Endodermal cell (in vitro differentiated cells): ENCODE measurements around the gene CDT1. TPM values are rescaled to one million over a fixed set of nuclear protein-coding genes. Genes with fewer than 3 reads are reported as not detected.

ENCODE experiments used
- DNase-seq: peaks from one replicate; pipeline ENCODE4 v3.0.0-alpha.2; 2017
- H3K27ac ChIP-seq: 2 replicates; pipeline ENCODE4 v1.5.1; 2013; ENCODE audit warnings: mild to moderate bottlenecking, low read depth, low read length, moderate library complexity
- H3K27me3 ChIP-seq: 2 replicates; pipeline ENCODE4 v1.6.1; 2013; ENCODE audit warnings: mild to moderate bottlenecking, low read length, moderate library complexity; ENCODE audit not compliant: insufficient read depth, control insufficient read depth, poor library complexity, severe bottlenecking
- H3K36me3 ChIP-seq: 2 replicates; pipeline ENCODE4 v1.7.0; 2013; ENCODE audit warnings: mild to moderate bottlenecking, low read length, moderate library complexity; ENCODE audit not compliant: control insufficient read depth, insufficient read depth
- H3K4me1 ChIP-seq: one replicate; pipeline ENCODE4 v1.7.0; 2013; ENCODE audit warnings: low read length; ENCODE audit not compliant: control insufficient read depth, insufficient read depth
- H3K4me3 ChIP-seq: 2 replicates; pipeline ENCODE4 v1.5.1; 2013; ENCODE audit warnings: mild to moderate bottlenecking, low read length, moderate library complexity
- H3K9ac ChIP-seq: 2 replicates; pipeline ENCODE4 v1.6.1; 2013; ENCODE audit warnings: mild to moderate bottlenecking, low read length, moderate library complexity; ENCODE audit not compliant: poor library complexity, severe bottlenecking; ENCODE audit errors: extremely low read depth
- H3K9me3 ChIP-seq: 2 replicates; pipeline ENCODE4 v1.6.1; 2013; ENCODE audit warnings: mild to moderate bottlenecking, low read length, moderate library complexity; ENCODE audit not compliant: control insufficient read depth
- H3K27ac Mint-ChIP-seq: 2 replicates; pipeline ENCODE4 v1.8.0; 2020; ENCODE audit warnings: mixed read lengths
- H3K27me3 Mint-ChIP-seq: 2 replicates; pipeline ENCODE4 v1.8.0; 2021; ENCODE audit warnings: mild to moderate bottlenecking, mixed read lengths; ENCODE audit not compliant: insufficient read depth
- H3K36me3 Mint-ChIP-seq: 2 replicates; pipeline ENCODE4 v1.8.0; 2020; ENCODE audit warnings: low read depth, mixed read lengths
- H3K4me1 Mint-ChIP-seq: 2 replicates; pipeline ENCODE4 v1.8.0; 2020; ENCODE audit warnings: mixed read lengths
- H3K4me3 Mint-ChIP-seq: 2 replicates; pipeline ENCODE4 v1.8.0; 2020; ENCODE audit warnings: mild to moderate bottlenecking, moderate library complexity, mixed read lengths
- H3K9me3 Mint-ChIP-seq: 2 replicates; pipeline ENCODE4 v1.8.0; 2020; ENCODE audit warnings: mild to moderate bottlenecking, mixed read lengths
- WGBS, 2 experiments: methylation state at CpG; one replicate each; pipeline versions ENCODE4 v1.1.5 to v1.1.7; 2013; ENCODE audit warnings: missing lambda C conversion rate in 2 of 2, mixed read lengths in 1 of 2; ENCODE audit not compliant: insufficient coverage in 1 of 2, insufficient read length in 1 of 2; 5-methylcytosine and 5-hydroxymethylcytosine counted together
- total RNA-seq, 2 donors: library from RNA; stranded (reverse); fragmentation: NEBNext Ultra II Directional in 1 of 2; extraction: Animal tissue kit (Norgen Biotek cat#: 25700) in 1 of 2; gene quantifications; 2 replicates in 1 of 2; 3 replicates in 1 of 2; pipeline ENCODE4 v1.2.1, GENCODE V29; 2021
- TF ChIP-seq, protein P1 (sequence below): fragments of 200-600 bp; sonication (generic); conservative IDR thresholded peaks from 2 replicates; pipeline ENCODE4 v1.5.0; 2021; ENCODE audit warnings: antibody characterized with exemption, mild to moderate bottlenecking

Gene CDT1
- total RNA-seq, 2 donors from 2014 or later, result 57.1 to 63.0 TPM

DNA sequence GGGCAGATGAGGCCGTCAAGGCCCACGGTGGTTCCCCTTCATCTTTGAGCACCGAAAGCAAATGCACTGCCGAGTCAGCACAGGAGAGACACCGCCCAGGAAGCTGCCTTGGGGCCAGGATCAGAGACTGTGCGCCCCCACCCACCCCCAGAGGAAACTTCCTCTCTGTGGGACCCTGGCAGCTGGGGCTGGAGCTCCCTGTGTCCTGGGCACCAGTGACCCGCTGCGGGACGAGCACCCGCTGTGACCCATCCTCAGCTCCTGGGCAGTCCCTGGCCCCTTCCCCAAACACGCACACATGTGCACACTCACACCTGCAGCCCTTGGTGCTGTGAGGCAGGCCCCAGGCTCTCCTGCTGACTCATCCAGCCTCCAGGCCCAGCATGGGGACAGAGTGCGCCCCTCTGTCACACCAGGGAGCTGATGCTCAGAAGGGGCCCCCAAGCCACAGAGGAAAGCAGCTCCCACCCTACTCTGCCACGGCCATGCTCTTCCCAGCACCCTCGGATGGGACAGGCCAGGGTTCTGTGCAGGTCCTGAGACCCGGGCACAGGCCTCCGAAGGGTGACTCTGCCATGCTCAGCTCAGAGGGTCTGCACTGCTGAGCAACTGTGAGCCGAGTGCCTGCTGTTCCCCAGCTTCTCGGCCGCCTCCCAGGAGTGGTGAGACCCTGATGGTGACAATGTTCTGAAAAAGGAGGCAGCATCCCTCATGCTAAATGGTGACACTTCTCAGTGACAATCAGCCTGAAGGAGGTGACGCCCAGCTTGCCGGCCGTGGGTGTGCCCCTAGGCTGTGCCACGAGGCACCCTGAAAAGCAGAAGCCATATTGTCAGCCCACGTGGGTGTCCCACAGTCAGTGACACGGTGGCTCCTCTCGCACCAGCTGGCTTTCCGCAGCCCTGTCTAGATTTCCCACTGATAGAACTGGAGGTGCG lies 22.2 kb upstream of the CDT1 start:
- H3K4me3 ChIP-seq, result no peak overlapping the region
- Mint-ChIP-seq H3K27me3 (no peaks in the 10 kb centered on the region), H3K36me3 (no peaks in the 10 kb centered on the region), H3K4me3 (no peak overlapping the region), H3K9me3 (no peaks in the 10 kb centered on the region), H3K27ac (peak overlapping the region; percentile 72), H3K4me1 (peaks cover 23% of the 10 kb centered on the region)
- no peaks in the 10 kb centered on the region for H3K27me3 ChIP-seq
- WGBS, 2 experiments, result 89 to 95% methylated on average over 20 to 28 of the region's 28 CpGs
- H3K27ac ChIP-seq, result no peak overlapping the region
- H3K4me1 ChIP-seq, result peaks cover 16% of the 10 kb centered on the region
- H3K9ac ChIP-seq, result no peak overlapping the region
- TF ChIP-seq, protein P1, sequence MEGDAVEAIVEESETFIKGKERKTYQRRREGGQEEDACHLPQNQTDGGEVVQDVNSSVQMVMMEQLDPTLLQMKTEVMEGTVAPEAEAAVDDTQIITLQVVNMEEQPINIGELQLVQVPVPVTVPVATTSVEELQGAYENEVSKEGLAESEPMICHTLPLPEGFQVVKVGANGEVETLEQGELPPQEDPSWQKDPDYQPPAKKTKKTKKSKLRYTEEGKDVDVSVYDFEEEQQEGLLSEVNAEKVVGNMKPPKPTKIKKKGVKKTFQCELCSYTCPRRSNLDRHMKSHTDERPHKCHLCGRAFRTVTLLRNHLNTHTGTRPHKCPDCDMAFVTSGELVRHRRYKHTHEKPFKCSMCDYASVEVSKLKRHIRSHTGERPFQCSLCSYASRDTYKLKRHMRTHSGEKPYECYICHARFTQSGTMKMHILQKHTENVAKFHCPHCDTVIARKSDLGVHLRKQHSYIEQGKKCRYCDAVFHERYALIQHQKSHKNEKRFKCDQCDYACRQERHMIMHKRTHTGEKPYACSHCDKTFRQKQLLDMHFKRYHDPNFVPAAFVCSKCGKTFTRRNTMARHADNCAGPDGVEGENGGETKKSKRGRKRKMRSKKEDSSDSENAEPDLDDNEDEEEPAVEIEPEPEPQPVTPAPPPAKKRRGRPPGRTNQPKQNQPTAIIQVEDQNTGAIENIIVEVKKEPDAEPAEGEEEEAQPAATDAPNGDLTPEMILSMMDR, result no peak
- H3K36me3 ChIP-seq, result no peaks in the 10 kb centered on the region
- no peak for DNase-seq
- no peaks in the 10 kb centered on the region for H3K9me3 ChIP-seq

GRCh38 chr16:88782454-88783390 lies 20.9 kb upstream of the CDT1 start:
- no peak overlapping the region for H3K27ac Mint-ChIP-seq
- Histone ChIP-seq H3K9ac (no peak overlapping the region), H3K4me1 (peaks cover 11% of the 10 kb centered on the region), H3K27me3 (no peaks in the 10 kb centered on the region), H3K27ac (no peak overlapping the region), H3K4me3 (no peak overlapping the region), H3K36me3 (no peaks in the 10 kb centered on the region), H3K9me3 (no peaks in the 10 kb centered on the region)
- WGBS, 2 experiments, result 83 to 86% methylated on average over 6 to 16 of the region's 16 CpGs
- H3K36me3 Mint-ChIP-seq, result no peaks in the 10 kb centered on the region
- TF ChIP-seq, protein P1, result no peak
- H3K4me3 Mint-ChIP-seq, result peak overlapping the region; percentile 65
- no peaks in the 10 kb centered on the region for H3K9me3 Mint-ChIP-seq
- peaks cover 2% of the 10 kb centered on the region for H3K27me3 Mint-ChIP-seq
- no peak for DNase-seq
- H3K4me1 Mint-ChIP-seq, result peaks cover 18% of the 10 kb centered on the region

- Histone ChIP-seq H3K27me3 (no peaks in the 10 kb centered on the region), H3K9me3 (no peaks in the 10 kb centered on the region), H3K27ac (no peak overlapping the region), H3K4me3 (peak overlapping the region; percentile 80), H3K36me3 (no peaks in the 10 kb centered on the region), H3K9ac (peak overlapping the region; percentile 79), H3K4me1 (peaks cover 10% of the 10 kb centered on the region)
- peaks cover 5% of the 10 kb centered on the region for H3K27me3 Mint-ChIP-seq
- peak overlapping the region; percentile 65 for H3K4me3 Mint-ChIP-seq
- WGBS, 2 experiments, result 80 to 86% methylated on average over 24 to 27 of the region's 27 CpGs
- no peak for DNase-seq
- TF ChIP-seq, protein P1, result no peak
- H3K27ac Mint-ChIP-seq, result no peak overlapping the region
- no peaks in the 10 kb centered on the region for H3K36me3 Mint-ChIP-seq
- no peaks in the 10 kb centered on the region for H3K9me3 Mint-ChIP-seq
- H3K4me1 Mint-ChIP-seq, result peaks cover 12% of the 10 kb centered on the region
Observed at GRCh38 chr16:88783391-88784073, 20.1 kb upstream of the CDT1 start.
